Measurements from ENCODE around the gene CYP46A1.

CYP46A1 gene

DNA sequence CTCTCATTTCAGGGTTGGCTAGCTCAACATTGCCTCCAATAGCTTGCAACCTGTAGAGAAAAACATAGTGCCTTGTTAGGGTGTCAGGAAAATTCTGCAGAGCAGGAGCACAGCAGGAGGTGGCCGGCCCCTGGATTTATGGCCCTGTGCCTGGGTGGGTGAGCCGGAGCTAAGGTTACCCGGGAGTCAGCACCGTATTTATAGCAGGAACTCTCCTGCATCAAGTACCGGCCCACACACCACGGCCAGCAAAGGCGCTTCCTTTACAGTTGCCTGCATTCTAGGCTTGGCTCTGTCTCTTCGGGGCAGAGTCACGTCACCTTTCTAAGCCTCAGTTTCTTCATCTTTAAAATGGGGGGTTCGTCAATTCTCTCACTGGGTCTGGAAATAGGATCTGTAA, 56.3 kb downstream of the CYP46A1 start:
- Mint-ChIP-seq H3K27me3 (peaks cover 23% of the 10 kb centered on the region), H3K9me3 (no peaks in the 10 kb centered on the region), H3K4me3 (no peak overlapping the region), H3K27ac (no peak overlapping the region), H3K4me1 (ENCODE audit: low read depth) (no peaks in the 10 kb centered on the region), H3K36me3 (ENCODE audit: low read depth) (no peaks in the 10 kb centered on the region)

- no peaks in the 10 kb centered on the region for H3K9me3 Mint-ChIP-seq
- H3K4me3 Mint-ChIP-seq: no peak overlapping the region
- peaks cover 22% of the 10 kb centered on the region for H3K27me3 Mint-ChIP-seq
- no peaks in the 10 kb centered on the region for H3K4me1 Mint-ChIP-seq (ENCODE audit: low read depth)
- no peak overlapping the region for H3K27ac Mint-ChIP-seq
- no peaks in the 10 kb centered on the region for H3K36me3 Mint-ChIP-seq (ENCODE audit: low read depth)
These were observed 57.3 kb downstream of the CYP46A1 start for GRCh38 chr14:99741227-99741976.

DNA sequence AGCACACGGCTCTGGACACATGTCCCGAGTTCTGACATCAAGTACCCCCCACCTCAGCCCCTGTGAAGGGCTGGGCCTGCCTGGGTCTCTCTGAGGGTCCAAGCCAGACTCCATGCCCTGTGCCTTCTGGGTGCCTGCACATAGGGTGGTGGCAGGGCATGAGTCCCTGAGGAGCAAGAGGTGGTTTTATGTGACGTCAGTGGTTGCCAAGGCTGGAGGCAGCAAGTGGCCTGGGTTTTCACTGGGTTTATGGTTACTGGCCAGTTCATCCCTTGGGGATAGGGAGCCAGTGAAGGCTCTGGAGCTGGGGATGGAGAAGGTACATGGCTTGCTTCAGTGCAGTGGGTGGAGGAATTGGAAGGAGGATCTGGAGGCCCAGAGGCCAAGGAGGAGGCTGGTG, 58.0 kb downstream of the CYP46A1 start:
- H3K9me3 Mint-ChIP-seq: no peaks in the 10 kb centered on the region
- no peaks in the 10 kb centered on the region for H3K4me1 Mint-ChIP-seq (ENCODE audit: low read depth)
- no peak overlapping the region for H3K4me3 Mint-ChIP-seq
- H3K27ac Mint-ChIP-seq: no peak overlapping the region
- H3K27me3 Mint-ChIP-seq: peaks cover 17% of the 10 kb centered on the region
- no peaks in the 10 kb centered on the region for H3K36me3 Mint-ChIP-seq (ENCODE audit: low read depth)

DNA sequence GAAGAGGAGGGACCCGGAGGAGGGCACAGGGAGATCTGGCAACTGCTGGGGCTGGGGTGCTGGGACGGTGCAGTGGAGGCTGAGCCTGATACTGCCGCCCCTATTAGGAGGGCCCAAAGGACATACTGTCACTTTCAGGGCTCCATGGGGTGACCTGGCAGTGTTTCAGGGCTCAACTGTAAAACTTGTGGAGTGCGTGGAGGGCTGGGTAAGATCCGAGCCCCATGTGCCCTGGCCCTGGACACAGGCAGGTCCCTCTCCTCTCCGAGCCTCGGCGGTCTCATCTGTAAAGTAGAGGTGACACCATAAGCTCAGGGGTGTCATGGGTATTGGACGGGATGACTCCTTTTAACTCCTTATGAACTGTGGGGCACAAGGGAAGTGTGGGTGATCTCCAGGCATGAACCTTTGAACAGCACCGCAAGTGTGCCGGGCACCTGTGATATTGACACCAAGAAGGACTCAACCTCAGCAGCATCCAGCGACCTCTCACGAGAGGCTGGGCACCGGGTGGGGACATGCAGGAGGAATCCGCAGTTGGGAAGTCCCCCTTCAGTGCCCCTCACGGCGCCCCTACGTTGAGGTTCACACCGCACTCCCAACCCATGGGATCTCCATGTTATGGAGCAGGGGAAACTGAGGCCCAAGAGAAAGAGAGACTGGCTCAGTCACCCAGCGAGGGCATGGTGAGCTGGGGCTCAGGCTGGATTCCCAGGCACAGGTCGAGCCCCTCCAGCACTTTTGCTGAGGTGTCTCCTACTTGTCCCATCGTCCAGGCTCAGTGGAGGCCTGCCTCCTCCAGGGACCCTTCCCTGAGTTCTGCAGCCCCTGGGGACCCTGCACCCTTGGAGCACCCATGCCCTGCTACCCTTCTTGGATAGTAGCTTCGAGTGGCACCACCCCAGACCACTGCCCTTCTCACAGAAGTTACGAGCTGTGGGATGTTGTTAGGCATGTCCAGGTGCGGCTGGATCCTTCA, 58.7 kb downstream of the CYP46A1 start:
- H3K27ac Mint-ChIP-seq: no peak overlapping the region
- peaks cover 13% of the 10 kb centered on the region for H3K27me3 Mint-ChIP-seq

GRCh38 chr14:99744199-99744872, 60.2 kb downstream of the CYP46A1 start:
- Mint-ChIP-seq H3K36me3 (ENCODE audit: low read depth) (no peaks in the 10 kb centered on the region), H3K27ac (no peak overlapping the region), H3K27me3 (peaks cover 23% of the 10 kb centered on the region), H3K4me3 (no peak overlapping the region), H3K9me3 (no peaks in the 10 kb centered on the region), H3K4me1 (ENCODE audit: low read depth) (no peaks in the 10 kb centered on the region)

More for the DNA sequence above, 58.7 kb downstream of the CYP46A1 start:
- H3K9me3 Mint-ChIP-seq: no peaks in the 10 kb centered on the region
- H3K4me3 Mint-ChIP-seq: no peak overlapping the region
- H3K36me3 Mint-ChIP-seq (ENCODE audit: low read depth): no peaks in the 10 kb centered on the region
- no peaks in the 10 kb centered on the region for H3K4me1 Mint-ChIP-seq (ENCODE audit: low read depth)

DNA sequence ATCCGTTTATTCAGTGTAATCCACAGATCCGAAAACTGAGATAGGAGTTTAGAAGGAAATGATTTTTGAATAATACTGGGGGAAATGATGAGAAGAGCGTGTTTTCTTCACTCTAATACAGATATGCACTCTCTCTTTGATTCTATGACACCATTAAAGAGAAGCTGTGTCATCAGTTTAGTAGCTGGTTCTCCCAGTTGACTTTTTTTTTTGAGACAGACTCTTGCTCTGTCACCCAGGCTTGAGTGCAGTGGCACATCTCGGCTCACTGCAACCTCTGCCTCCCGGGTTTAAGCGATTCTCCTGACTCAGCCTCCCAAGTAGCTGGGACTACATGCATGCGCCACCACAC, 60.8 kb downstream of the CYP46A1 start:
- no peaks in the 10 kb centered on the region for H3K9me3 Mint-ChIP-seq
- no peaks in the 10 kb centered on the region for H3K4me1 Mint-ChIP-seq (ENCODE audit: low read depth)
- peaks cover 24% of the 10 kb centered on the region for H3K27me3 Mint-ChIP-seq
- H3K4me3 Mint-ChIP-seq: no peak overlapping the region
- no peaks in the 10 kb centered on the region for H3K36me3 Mint-ChIP-seq (ENCODE audit: low read depth)
- no peak overlapping the region for H3K27ac Mint-ChIP-seq

DNA sequence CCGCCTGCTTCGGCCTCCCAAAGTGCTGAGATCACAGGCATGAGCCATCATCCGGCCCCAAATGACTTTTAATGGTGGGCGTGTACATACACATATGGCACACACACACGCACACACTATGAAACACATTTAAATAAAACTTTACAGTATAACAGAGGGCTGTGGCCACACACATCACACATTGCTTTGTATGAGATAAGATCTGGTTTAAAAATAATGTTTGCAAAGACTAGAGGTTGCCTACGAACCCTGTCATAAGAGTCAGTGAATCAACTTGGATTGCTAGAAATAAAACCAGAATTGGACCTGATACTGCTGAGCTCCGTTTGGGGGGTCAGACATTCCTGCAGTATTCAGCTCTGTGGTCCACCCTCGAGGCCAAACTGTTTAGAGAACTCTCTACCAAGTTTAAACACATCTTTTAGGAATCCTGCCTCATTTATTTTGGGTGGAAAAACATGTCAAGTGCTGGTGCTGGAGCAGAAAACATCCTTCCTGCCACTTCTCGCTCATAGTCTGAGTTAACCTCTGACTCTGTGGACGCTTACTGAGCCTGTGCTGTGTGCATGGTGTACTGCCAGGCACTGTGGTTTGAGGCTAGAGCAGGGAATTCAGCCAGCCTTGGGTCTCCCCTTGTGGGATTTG, 61.3 kb downstream of the CYP46A1 start:
- Mint-ChIP-seq H3K4me1 (ENCODE audit: low read depth) (no peaks in the 10 kb centered on the region), H3K4me3 (no peak overlapping the region), H3K9me3 (no peaks in the 10 kb centered on the region), H3K27me3 (peaks cover 26% of the 10 kb centered on the region), H3K36me3 (ENCODE audit: low read depth) (no peaks in the 10 kb centered on the region), H3K27ac (no peak overlapping the region)

GRCh38 chr14:99747167-99747566, 63.1 kb downstream of the CYP46A1 start:
- Mint-ChIP-seq H3K27ac (no peak overlapping the region), H3K27me3 (peaks cover 35% of the 10 kb centered on the region), H3K36me3 (ENCODE audit: low read depth) (no peaks in the 10 kb centered on the region), H3K9me3 (no peaks in the 10 kb centered on the region), H3K4me3 (no peak overlapping the region), H3K4me1 (ENCODE audit: low read depth) (peaks cover 2% of the 10 kb centered on the region)

GRCh38 chr14:99747582-99748330, 63.7 kb downstream of the CYP46A1 start:
- no peaks in the 10 kb centered on the region for H3K9me3 Mint-ChIP-seq
- no peaks in the 10 kb centered on the region for H3K36me3 Mint-ChIP-seq (ENCODE audit: low read depth)
- H3K27me3 Mint-ChIP-seq: peaks cover 37% of the 10 kb centered on the region
- H3K4me1 Mint-ChIP-seq (ENCODE audit: low read depth): peaks cover 4% of the 10 kb centered on the region
- H3K27ac Mint-ChIP-seq: no peak overlapping the region
- no peak overlapping the region for H3K4me3 Mint-ChIP-seq

DNA sequence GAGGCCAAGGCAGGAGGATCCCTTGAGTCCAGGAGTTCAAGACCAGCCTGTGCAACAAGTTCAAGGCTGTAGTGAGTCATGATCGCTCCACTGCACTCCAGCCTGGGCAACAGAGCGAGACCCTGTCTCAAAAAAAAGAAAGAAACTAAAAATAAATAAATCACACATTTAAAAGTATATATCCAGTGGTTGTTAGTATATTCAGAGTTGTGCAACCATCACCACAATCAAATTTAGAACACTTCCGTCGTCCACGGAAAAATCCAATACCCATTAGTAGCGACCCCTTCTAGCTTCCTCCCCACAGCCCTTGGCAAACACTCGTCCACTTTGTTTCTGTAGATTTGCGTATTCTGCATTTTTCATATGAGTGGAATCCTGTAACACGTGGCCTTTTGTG, 64.4 kb downstream of the CYP46A1 start:
- no peak overlapping the region for H3K4me3 Mint-ChIP-seq
- H3K9me3 Mint-ChIP-seq: no peaks in the 10 kb centered on the region
- peaks cover 7% of the 10 kb centered on the region for H3K4me1 Mint-ChIP-seq (ENCODE audit: low read depth)
- peaks cover 41% of the 10 kb centered on the region for H3K27me3 Mint-ChIP-seq
- no peaks in the 10 kb centered on the region for H3K36me3 Mint-ChIP-seq (ENCODE audit: low read depth)
- no peak overlapping the region for H3K27ac Mint-ChIP-seq

GRCh38 chr14:99749142-99749541, 65.0 kb downstream of the CYP46A1 start:
- Mint-ChIP-seq H3K27ac (no peak overlapping the region), H3K9me3 (no peaks in the 10 kb centered on the region), H3K36me3 (ENCODE audit: low read depth) (no peaks in the 10 kb centered on the region), H3K4me1 (ENCODE audit: low read depth) (peaks cover 11% of the 10 kb centered on the region), H3K4me3 (no peak overlapping the region), H3K27me3 (peaks cover 41% of the 10 kb centered on the region)

DNA sequence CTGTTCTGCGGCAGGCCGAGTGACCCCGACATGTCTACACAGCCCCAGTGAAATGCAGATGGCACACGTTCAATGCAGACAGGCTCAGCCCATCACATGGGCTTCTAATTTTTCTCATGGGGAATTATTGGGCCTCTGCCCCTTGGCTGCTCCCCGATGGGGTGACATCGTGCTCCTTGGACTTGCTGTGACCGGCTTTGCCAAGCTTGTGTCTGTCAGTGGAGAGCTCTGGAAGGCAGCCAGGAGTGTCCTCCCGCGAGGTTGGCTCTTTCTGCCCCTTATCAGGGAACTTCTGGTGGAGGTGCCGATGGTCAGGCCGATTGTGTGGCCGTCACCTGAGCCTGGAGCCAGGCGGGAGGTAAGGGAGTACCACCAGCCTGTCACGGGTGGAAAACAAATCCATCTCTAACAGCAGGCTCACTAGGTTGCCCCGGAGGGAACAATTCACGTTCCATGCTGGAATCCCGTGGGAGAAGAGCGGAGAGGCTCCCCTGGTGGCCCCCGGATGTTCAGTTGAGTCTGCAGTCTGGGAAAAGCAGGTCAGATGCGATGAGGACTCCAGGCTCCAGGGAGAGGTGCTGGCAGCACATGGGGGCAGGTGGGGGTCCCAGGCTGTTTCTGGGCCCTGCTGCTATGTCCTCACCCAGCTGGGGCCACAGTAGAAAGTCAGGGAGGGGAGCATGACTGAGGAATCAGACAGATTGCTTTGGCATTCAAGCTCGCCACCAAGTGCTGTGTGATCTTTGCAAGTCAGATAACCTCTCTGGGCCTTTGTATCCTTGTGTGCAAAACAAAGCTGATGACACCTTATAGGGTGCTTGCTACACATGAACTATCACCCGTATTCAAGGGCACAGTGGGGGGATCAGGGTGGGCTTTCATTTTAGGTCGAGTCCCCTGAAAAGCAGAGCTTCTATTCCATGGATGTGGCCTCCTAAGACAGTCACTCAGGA, 65.9 kb downstream of the CYP46A1 start:
- H3K27ac Mint-ChIP-seq: no peak overlapping the region
- H3K9me3 Mint-ChIP-seq: no peaks in the 10 kb centered on the region
- H3K4me1 Mint-ChIP-seq (ENCODE audit: low read depth): peaks cover 14% of the 10 kb centered on the region
- H3K4me3 Mint-ChIP-seq: no peak overlapping the region
- peaks cover 45% of the 10 kb centered on the region for H3K27me3 Mint-ChIP-seq
- no peaks in the 10 kb centered on the region for H3K36me3 Mint-ChIP-seq (ENCODE audit: low read depth)

GRCh38 chr14:99750746-99751450, 66.8 kb downstream of the CYP46A1 start:
- H3K27ac Mint-ChIP-seq: no peak overlapping the region
- peaks cover 43% of the 10 kb centered on the region for H3K27me3 Mint-ChIP-seq
- H3K36me3 Mint-ChIP-seq (ENCODE audit: low read depth): no peaks in the 10 kb centered on the region
- H3K4me3 Mint-ChIP-seq: no peak overlapping the region
- no peaks in the 10 kb centered on the region for H3K9me3 Mint-ChIP-seq
- peaks cover 14% of the 10 kb centered on the region for H3K4me1 Mint-ChIP-seq (ENCODE audit: low read depth)
